GM21447 (cell line): ENCODE data around the gene NIPA2.

Experiments
- ATAC-seq: cut with Tn5 transposase; IDR thresholded peaks from one replicate; pipeline ENCODE4 v1.9.1; 2021; ENCODE audit not compliant: unreplicated experiment

NIPA2 gene

GRCh38 chr15:22874966-22875365 lies 36.5 kb downstream of the NIPA2 start:
- ATAC-seq: no peak

- ATAC-seq: no peak
Observed at GRCh38 chr15:22877117-22877516, 38.7 kb downstream of the NIPA2 start.

- no peak for ATAC-seq
Observed at GRCh38 chr15:22877607-22878006, 39.1 kb downstream of the NIPA2 start.

- no peak for ATAC-seq
Observed at GRCh38 chr15:22878103-22878502, 39.6 kb downstream of the NIPA2 start.

GRCh38 chr15:22880068-22880980 lies 41.9 kb downstream of the NIPA2 start:
- ATAC-seq: no peak

- no peak for ATAC-seq
Observed at GRCh38 chr15:22880981-22881738, 42.7 kb downstream of the NIPA2 start.

- ATAC-seq: no peak
Observed at GRCh38 chr15:22881739-22882440, 43.4 kb downstream of the NIPA2 start.

- no peak for ATAC-seq
Observed at GRCh38 chr15:22883196-22883595, 44.7 kb downstream of the NIPA2 start.

GRCh38 chr15:22884344-22884743 lies 45.9 kb downstream of the NIPA2 start:
- no peak for ATAC-seq

- no peak for ATAC-seq
Observed at GRCh38 chr15:22885120-22885519, 46.7 kb downstream of the NIPA2 start.

GRCh38 chr15:22887157-22887951 lies 48.9 kb downstream of the NIPA2 start:
- ATAC-seq: no peak

- ATAC-seq: no peak
Observed at GRCh38 chr15:22888120-22888859, 49.8 kb downstream of the NIPA2 start.

GRCh38 chr15:22889146-22889818 lies 50.8 kb downstream of the NIPA2 start:
- no peak for ATAC-seq

GRCh38 chr15:22890296-22890695 lies 51.8 kb downstream of the NIPA2 start:
- ATAC-seq: no peak

- no peak for ATAC-seq
Observed at GRCh38 chr15:22891426-22892210, 53.2 kb downstream of the NIPA2 start.

- ATAC-seq: no peak
Observed at GRCh38 chr15:22892333-22892732, 53.9 kb downstream of the NIPA2 start.

- ATAC-seq: no peak
Observed at GRCh38 chr15:22893081-22893480, 54.6 kb downstream of the NIPA2 start.

GRCh38 chr15:22893881-22894280 lies 55.4 kb downstream of the NIPA2 start:
- ATAC-seq: no peak
